ENCODE data around the gene SLC5A8.

Gene SLC5A8

GRCh38 chr12:101238800-101239329, 28.8 kb upstream of the SLC5A8 start:
- H3K27me3 ChIP-seq: no peaks in the 10 kb centered on the region
- no peak overlapping the region for H3K4me3 ChIP-seq (ENCODE audit: low read depth, low read length)
- no peaks in the 10 kb centered on the region for H3K36me3 ChIP-seq
- TF ChIP-seq CTCF (IDR thresholded peaks at IDR 0.05; ENCODE audit: low read depth, low read length): no peak
- no peaks in the 10 kb centered on the region for H3K9me3 ChIP-seq
- peak; percentile 6 for DNase-seq
- H3K4me1 ChIP-seq: no peaks in the 10 kb centered on the region

- Histone ChIP-seq H3K36me3 (no peaks in the 10 kb centered on the region), H3K4me3 (ENCODE audit: low read depth, low read length) (no peak overlapping the region), H3K27me3 (no peaks in the 10 kb centered on the region), H3K9me3 (no peaks in the 10 kb centered on the region), H3K4me1 (no peaks in the 10 kb centered on the region)
- DNase-seq: no peak
- TF ChIP-seq CTCF (IDR thresholded peaks at IDR 0.05; ENCODE audit: low read depth, low read length): no peak
These were observed 28.3 kb upstream of the SLC5A8 start for GRCh38 chr12:101238306-101238705.

GRCh38 chr12:101235686-101236085, 25.6 kb upstream of the SLC5A8 start:
- no peak for DNase-seq
- TF ChIP-seq CTCF (IDR thresholded peaks at IDR 0.05; ENCODE audit: low read depth, low read length): no peak
- Histone ChIP-seq H3K27me3 (no peaks in the 10 kb centered on the region), H3K9me3 (no peaks in the 10 kb centered on the region), H3K4me1 (no peaks in the 10 kb centered on the region), H3K36me3 (no peaks in the 10 kb centered on the region), H3K4me3 (ENCODE audit: low read depth, low read length) (no peak overlapping the region)

GRCh38 chr12:101231636-101232035, 21.6 kb upstream of the SLC5A8 start:
- no peak for TF ChIP-seq CTCF (IDR thresholded peaks at IDR 0.05; ENCODE audit: low read depth, low read length)
- Histone ChIP-seq H3K4me1 (no peaks in the 10 kb centered on the region), H3K4me3 (ENCODE audit: low read depth, low read length) (no peak overlapping the region), H3K36me3 (no peaks in the 10 kb centered on the region), H3K27me3 (no peaks in the 10 kb centered on the region), H3K9me3 (no peaks in the 10 kb centered on the region)
- no peak for DNase-seq

- TF ChIP-seq CTCF (IDR thresholded peaks at IDR 0.05; ENCODE audit: low read depth, low read length): no peak
- no peaks in the 10 kb centered on the region for H3K9me3 ChIP-seq
- no peak for DNase-seq
- no peak overlapping the region for H3K4me3 ChIP-seq (ENCODE audit: low read depth, low read length)
- H3K4me1 ChIP-seq: no peaks in the 10 kb centered on the region
- H3K27me3 ChIP-seq: no peaks in the 10 kb centered on the region
- no peaks in the 10 kb centered on the region for H3K36me3 ChIP-seq
These were observed 20.5 kb upstream of the SLC5A8 start for GRCh38 chr12:101230547-101230946.

- H3K4me3 ChIP-seq (ENCODE audit: low read depth, low read length): no peak overlapping the region
- DNase-seq: no peak
- no peaks in the 10 kb centered on the region for H3K27me3 ChIP-seq
- H3K4me1 ChIP-seq: no peaks in the 10 kb centered on the region
- H3K9me3 ChIP-seq: no peaks in the 10 kb centered on the region
- TF ChIP-seq CTCF (IDR thresholded peaks at IDR 0.05; ENCODE audit: low read depth, low read length): no peak
- no peaks in the 10 kb centered on the region for H3K36me3 ChIP-seq
These were observed 19.8 kb upstream of the SLC5A8 start for GRCh38 chr12:101229841-101230241.

Data from BE2C (cell line).